Parathyroid adenoma (tissue), 2 donors: Measurements from ENCODE around the gene ZNF813.
"Not testable (repeated sequence)": the region's sequence is repeated elsewhere in the genome, so short reads cannot be mapped to it uniquely, and the experiment has no call there.

Experiments
- H2AFZ ChIP-seq: fragments of 300-600 bp; sonication (generic); one replicate; pipeline ENCODE4 v1.7.0; 2017; ENCODE audit warnings: antibody characterized with exemption, mild to moderate bottlenecking
- H3K27ac ChIP-seq: fragments of 300-600 bp; sonication (generic); one replicate; pipeline ENCODE4 v1.7.0; 2017
- H3K27me3 ChIP-seq: fragments of 300-600 bp; sonication (generic); one replicate; pipeline ENCODE4 v1.7.0; 2017; ENCODE audit warnings: low read length; ENCODE audit not compliant: control insufficient read depth, insufficient read depth
- H3K36me3 ChIP-seq: fragments of 300-600 bp; sonication (generic); one replicate; pipeline ENCODE4 v1.7.0; 2017; ENCODE audit warnings: low read length; ENCODE audit not compliant: control insufficient read depth, insufficient read depth
- H3K4me1 ChIP-seq: fragments of 300-600 bp; sonication (generic); one replicate; pipeline ENCODE4 v1.7.0; 2017; ENCODE audit warnings: control low read depth
- H3K4me2 ChIP-seq: fragments of 300-600 bp; sonication (generic); one replicate; pipeline ENCODE4 v1.7.0; 2017; ENCODE audit warnings: low read length
- H3K4me3 ChIP-seq: fragments of 300-600 bp; sonication (generic); one replicate; pipeline ENCODE4 v1.7.0; 2017; ENCODE audit warnings: low read depth, low read length
- H3K79me2 ChIP-seq: fragments of 300-600 bp; sonication (generic); one replicate; pipeline ENCODE4 v1.7.0; 2017; ENCODE audit warnings: control low read depth
- H3K9ac ChIP-seq: fragments of 300-600 bp; sonication (generic); one replicate; pipeline ENCODE4 v1.7.0; 2017; ENCODE audit warnings: mild to moderate bottlenecking
- H3K9me3 ChIP-seq: fragments of 300-600 bp; sonication (generic); one replicate; pipeline ENCODE4 v1.7.0; 2017; ENCODE audit warnings: low read length; ENCODE audit not compliant: control insufficient read depth
- CTCF ChIP-seq: fragments of 300-600 bp; sonication (generic); IDR thresholded peaks from one replicate; pipeline ENCODE4 v1.7.0; 2017; ENCODE audit warnings: antibody characterized with exemption, mild to moderate bottlenecking
- donor health status: primary hyperparathyroidism.

Gene ZNF813

DNA sequence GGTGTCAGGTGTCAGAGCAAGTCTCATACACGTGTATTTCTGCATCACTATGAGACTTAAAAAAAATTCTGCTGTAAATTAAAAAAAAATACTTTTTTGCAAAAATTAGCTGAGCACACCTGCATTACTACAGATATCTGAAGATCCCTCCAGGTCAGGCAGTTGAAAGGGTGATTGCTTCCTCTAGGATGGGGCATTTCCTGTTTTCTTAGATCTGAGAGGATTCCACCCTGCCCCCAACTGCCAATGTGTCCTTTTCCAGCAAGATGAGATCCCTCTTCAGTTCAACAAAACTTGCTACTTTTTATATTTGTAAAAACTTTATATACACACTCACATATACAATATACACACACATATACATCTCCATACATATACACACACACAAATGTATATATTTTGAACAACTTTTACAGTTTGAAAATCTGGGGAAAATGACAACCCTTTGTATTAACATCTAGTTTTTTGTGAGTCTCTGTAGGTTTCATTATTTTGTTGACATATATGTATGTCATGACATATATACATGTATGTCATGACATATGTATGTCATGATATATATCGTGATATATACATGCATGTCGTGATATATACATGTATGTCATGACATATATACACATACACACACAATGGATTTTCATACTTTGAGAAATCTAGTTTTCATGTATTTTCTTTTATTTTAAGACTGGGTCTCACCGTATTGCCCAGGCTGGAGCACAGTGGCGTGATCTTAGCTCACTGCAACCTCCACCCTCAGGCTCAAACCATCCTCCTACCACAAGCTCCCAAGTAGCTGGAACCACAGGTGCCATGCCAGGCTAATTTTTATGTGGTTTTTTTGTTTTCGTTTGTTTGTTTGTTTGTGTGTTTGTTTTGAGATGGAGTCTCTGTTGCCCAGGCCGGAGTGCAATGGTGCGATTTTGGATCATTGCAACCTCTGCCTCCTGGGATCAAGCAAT, 17.8 kb downstream of the ZNF813 start:
- no peaks in the 10 kb centered on the region for H3K36me3 ChIP-seq
- no peaks in the 10 kb centered on the region for H3K27me3 ChIP-seq
- no peak overlapping the region for H3K4me2 ChIP-seq
- H3K27ac ChIP-seq, result no peak overlapping the region
- no peak overlapping the region for H3K4me3 ChIP-seq
- TF ChIP-seq CTCF, result no peak
- no peaks in the 10 kb centered on the region for H3K4me1 ChIP-seq
- no peak overlapping the region for H3K9ac ChIP-seq
- no peaks in the 10 kb centered on the region for H3K79me2 ChIP-seq
- no peaks in the 10 kb centered on the region for H3K9me3 ChIP-seq
- no peak overlapping the region for H2AFZ ChIP-seq

GRCh38 chr19:53492153-53492552, 24.6 kb downstream of the ZNF813 start:
- Histone ChIP-seq H2AFZ (no peak overlapping the region), H3K27me3 (no peaks in the 10 kb centered on the region), H3K4me3 (no peak overlapping the region), H3K9me3 (no peaks in the 10 kb centered on the region), H3K4me2 (no peak overlapping the region), H3K9ac (no peak overlapping the region), H3K36me3 (no peaks in the 10 kb centered on the region), H3K27ac (no peak overlapping the region), H3K4me1 (no peaks in the 10 kb centered on the region), H3K79me2 (no peaks in the 10 kb centered on the region)
- no peak for TF ChIP-seq CTCF

- not testable (repeated sequence) for H3K27ac ChIP-seq, H3K79me2 ChIP-seq, H3K27me3 ChIP-seq, H3K4me1 ChIP-seq, H3K4me2 ChIP-seq, H3K4me3 ChIP-seq, H3K36me3 ChIP-seq, H3K9me3 ChIP-seq, H3K9ac ChIP-seq
- peak overlapping the region; percentile 16 for H2AFZ ChIP-seq
Measured at GRCh38 chr19:53497311-53498023, 29.9 kb downstream of the ZNF813 start.

GRCh38 chr19:53498024-53498395, 30.5 kb downstream of the ZNF813 start:
- H3K9me3 ChIP-seq, H3K27ac ChIP-seq: not testable (repeated sequence)

GRCh38 chr19:53503151-53503550, 35.6 kb downstream of the ZNF813 start:
- Histone ChIP-seq H3K27ac (peak overlapping the region; percentile 34), H2AFZ (peak overlapping the region; percentile 72)
- not testable (repeated sequence) for H3K27me3 ChIP-seq, H3K36me3 ChIP-seq, H3K9me3 ChIP-seq, H3K4me1 ChIP-seq, H3K9ac ChIP-seq, H3K79me2 ChIP-seq, H3K4me2 ChIP-seq, H3K4me3 ChIP-seq

More at GRCh38 chr19:53498024-53498395, 30.5 kb downstream of the ZNF813 start:
- not testable (repeated sequence) for H3K4me2 ChIP-seq, H3K79me2 ChIP-seq, H3K4me1 ChIP-seq, H3K9ac ChIP-seq, H3K36me3 ChIP-seq, H3K4me3 ChIP-seq, H2AFZ ChIP-seq, H3K27me3 ChIP-seq

- H3K9me3 ChIP-seq, H3K79me2 ChIP-seq, H3K36me3 ChIP-seq, H3K27me3 ChIP-seq, H3K9ac ChIP-seq, H3K4me1 ChIP-seq: not testable (repeated sequence)
- H2AFZ ChIP-seq, result peak overlapping the region; percentile 39
- peak overlapping the region; percentile 53 for H3K27ac ChIP-seq
- peak overlapping the region; percentile 41 for H3K4me3 ChIP-seq
- peak overlapping the region; percentile 70 for H3K4me2 ChIP-seq
Measured at GRCh38 chr19:53503671-53504364, 36.3 kb downstream of the ZNF813 start.
